HG03025 (cell line): ENCODE data around the gene SIAE.

Source experiments
- ATAC-seq: cut with Tn5 transposase; IDR thresholded peaks from one replicate; pipeline ENCODE4 v1.9.1; 2021; ENCODE audit warnings: mild to moderate bottlenecking, moderate library complexity; ENCODE audit not compliant: unreplicated experiment, low FRiP score

The SIAE gene

DNA sequence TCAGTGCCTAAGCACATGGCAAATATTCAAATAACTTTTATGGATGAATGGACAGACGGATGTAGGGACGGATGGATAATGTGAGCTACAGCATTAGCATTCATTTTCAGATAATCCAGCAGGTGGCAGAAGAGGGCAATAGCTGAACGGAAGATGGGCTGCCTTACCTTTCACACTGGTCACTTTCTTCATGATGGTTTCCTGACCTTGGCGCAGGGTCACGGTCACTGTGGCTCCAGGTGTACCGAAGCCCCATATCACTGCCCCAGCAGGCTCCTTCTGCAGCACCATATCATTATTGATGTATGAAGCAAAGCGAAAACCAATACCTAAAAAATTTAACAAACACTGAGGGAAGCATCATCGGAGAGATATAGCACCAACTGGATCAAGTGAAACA, 4.3 kb downstream of the SIAE start:
- ATAC-seq: peak; percentile 29

GRCh38 chr11:124667601-124668000, 5.9 kb downstream of the SIAE start:
- no peak for ATAC-seq

DNA sequence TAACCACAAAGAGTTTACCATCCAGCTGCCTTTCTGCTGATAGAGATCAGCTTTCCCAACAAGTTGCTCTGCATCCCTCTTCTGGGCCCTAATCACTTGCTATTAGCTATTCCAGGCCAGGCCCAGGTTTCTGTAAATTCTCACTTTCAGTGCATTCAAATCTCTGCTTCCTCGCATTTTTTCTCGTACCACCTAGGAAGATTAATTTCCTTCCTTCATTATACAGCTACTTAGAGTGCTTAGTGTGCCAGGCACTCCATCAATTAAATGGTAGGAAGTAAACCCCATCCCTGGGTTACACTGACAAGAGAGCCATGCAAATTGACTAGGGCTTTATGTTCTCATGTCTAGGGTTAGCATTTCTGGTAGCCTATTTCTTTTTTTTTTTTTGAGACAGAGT, 9.7 kb downstream of the SIAE start:
- no peak for ATAC-seq

DNA sequence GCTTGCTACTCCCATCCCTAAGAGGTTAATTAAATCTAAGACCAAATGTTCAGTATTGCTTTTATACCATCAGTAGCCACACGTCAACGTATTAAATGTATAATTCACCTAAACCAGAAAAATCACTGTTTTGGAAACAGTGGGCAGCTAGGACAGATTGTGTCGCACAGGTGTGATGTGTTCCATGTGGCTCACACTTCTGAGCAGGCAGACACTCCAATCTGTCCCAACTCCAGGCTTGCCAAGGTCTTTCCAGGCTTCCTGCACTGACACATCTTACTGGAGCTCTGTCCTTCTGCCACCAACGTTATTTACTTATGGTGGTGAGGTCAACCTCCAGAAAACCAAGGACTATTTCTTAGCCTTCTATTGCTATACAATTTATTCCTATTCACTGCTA, 11.4 kb downstream of the SIAE start:
- no peak for ATAC-seq

GRCh38 chr11:124661553-124661952, 12.0 kb downstream of the SIAE start:
- no peak for ATAC-seq

DNA sequence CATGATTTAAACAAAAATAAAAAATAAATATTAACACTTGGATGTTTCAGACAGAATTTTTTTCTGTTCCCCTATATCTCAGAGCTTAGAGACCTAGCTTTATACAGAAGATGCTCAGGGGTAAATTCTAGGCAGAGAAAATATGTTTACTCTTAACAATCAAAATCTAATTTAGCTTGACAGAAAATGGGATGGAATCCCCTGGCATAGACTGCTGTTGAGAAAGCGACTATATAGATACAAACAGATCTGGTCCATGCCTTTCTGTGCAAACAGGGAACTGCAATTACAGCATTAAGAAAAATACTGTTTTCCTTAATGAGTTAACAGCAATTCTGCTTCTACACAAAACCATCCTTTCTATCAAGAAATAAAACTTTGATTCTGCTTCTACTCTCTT, 14.6 kb downstream of the SIAE start:
- no peak for ATAC-seq

- ATAC-seq: no peak
Observed at GRCh38 chr11:124658501-124658900, 15.0 kb downstream of the SIAE start.

DNA sequence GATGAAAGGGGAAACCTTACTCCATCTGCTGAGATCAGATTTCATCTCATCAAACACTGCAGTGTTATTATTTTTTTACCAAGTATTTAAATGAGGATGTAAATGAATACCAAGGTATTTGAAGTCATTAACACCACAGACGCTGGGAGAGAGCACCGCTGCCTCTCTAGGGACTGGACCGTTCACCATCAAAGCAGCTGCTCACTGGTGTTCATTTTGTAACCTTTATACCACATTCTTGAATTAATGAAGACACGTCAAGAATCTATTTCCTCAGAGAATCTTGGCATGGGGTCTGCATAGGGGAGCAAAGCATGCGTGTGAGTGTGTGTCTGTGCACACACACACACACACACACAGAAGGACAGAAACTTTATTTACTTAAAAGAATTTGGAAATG, 15.6 kb downstream of the SIAE start:
- ATAC-seq: no peak

DNA sequence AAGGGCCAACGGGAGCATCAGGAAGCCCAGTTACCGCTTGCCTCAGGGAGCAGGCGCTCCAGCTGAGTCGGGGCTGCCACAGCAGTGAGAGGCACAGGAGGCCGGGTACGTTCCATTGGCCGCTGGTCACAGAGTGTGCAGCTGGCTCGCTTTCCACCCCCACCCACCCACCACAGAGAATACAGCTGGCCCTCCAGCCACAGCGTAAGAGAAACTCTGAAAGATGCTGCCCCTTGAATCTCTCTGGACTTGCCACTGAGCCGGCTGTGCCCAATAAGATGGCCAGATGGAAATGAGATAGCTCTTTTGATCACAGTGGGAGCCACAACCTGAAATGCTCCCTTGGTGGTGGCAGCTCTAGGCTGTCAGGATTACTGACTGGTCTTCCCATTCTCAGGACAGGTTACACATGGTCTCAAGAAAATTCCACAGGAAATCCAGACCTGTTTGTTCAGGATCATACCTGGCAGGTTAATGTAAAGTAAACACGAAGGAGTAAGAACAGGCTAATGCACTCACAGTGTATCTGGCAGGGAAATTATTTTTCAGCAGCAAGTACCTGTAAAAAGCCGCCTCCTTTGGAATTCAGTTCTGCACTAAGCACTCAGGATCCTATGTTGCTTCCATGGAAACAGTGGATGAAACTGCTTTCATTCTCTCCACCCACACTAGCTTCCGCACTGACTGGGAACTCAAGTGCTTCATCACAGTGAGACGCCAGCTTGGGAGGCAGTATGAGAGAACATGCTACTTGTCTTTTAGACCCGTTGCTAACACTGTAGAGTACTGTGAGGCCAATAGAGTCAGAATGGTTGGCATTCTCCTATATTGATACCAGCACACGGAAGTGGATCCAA, 16.5 kb downstream of the SIAE start:
- no peak for ATAC-seq

DNA sequence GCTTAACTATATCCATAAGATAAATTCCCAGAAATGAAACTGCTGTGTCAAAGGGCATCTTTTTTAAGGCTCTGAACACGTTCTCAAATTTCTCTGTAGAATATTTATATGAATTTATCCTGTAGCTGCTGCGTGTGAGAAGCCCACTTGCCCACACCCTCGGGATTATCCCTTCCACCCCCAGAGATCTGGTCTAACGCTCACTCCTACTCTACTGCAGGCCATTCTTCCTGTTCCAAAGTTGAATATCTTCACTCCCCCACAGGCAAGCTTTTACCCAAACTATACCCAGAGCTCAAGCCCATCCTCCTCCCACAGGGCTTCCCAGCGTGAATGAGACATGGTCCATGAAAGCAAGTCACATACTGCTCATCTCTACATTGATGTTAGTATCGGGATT, 24.9 kb downstream of the SIAE start:
- ATAC-seq: no peak

DNA sequence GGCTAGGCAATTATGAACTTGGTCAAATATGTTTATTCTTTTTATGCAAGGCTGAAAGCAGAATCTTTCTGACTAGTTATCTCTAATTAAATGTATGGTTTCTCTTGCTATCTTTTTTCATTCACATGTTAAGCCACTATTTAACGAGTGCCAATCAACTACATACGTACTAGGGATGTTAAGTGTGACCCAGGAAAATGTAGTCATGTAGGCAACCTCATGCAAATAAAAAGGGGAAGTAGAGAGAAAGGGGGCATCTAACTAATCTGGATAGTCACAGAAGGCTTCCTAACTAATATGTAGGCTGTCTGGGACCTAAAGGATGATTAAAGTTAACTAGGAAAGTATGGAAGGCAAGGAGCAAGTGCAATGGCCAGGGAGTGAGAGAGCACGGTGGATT, 27.4 kb downstream of the SIAE start:
- no peak for ATAC-seq

DNA sequence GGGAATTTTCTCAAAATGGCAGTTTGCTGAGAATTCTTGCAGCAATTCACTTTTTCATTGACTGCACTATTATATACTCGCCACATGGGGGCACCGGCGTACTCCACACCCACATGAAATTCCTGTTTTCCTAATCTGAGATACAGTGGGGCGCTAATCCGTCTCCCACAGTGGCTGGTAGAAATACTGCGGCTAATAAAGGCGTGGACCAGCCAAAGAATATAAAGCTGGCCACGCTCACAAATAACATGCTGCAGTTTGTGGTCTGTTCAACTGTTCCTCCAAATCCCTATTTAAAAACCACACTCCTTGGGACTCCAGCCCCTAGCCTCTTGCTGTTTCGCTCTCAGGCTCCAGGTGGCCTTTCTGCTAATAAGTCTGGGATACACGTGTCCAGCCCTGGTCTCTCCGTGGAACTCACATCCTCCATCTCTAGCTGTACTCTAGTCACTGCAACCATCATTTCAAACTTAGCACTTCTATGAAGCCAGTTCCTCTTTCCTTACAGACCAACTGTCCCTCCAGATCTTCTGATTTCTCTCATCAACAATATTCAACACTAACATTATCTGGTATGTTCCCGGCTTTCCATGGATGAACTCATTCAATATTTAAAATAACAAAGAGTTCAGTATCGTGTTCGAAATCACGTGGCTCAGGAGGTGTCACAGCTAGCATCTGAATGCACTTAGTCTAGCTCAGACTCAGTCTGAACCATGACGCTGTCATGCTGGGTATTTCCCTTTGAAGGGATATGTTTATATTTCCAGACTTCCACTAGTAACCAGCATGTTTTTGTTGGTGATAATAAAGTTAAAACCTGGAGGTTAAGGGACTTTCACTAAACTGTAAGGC, 28.9 kb downstream of the SIAE start:
- no peak for ATAC-seq

GRCh38 chr11:124643605-124644425, 29.7 kb downstream of the SIAE start:
- no peak for ATAC-seq

DNA sequence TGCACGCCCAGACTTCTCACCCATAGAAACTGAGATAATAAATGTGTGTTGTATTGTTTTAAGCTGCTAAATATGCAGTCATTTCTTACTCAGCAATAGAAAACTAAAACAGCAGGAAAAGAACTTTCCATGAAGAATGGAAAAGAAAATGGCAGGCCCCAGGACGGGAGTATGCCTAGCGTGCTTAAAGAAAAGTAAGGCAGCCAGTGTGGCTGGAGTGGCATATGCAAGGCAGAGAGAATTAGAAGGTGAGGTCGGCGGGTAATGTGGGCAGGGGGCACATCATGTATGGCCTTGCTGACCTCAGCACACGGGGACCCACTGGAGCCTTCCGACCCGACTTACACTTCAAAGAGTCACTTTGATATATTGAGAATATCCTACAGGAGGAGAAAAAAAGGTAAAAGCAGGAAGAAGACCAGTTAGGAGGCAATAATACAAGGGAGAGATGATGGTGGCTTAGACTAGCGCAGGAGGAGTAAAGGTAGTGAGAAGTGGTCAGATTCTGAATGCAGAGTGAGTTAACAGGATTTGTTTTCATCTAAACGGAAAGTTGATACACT, 30.4 kb downstream of the SIAE start:
- no peak for ATAC-seq

DNA sequence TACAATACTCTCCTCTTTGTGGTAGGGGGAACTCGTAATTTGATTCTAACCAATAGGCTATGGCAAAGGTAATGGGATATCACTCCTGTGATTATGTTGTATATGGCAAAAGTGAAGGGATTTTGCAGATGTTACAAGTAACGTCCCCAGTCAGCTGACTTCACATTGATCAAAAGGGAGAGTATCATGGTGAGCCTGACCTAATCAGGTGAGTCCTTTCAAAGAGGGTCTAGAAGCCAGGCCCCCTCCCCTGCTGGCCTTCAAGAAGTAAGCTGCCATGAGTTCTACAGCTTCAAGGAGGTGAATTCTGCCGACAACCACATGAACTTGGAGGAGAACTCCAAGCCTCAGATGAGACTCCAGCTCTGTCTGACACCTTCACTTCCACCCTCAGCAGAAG, 30.9 kb downstream of the SIAE start:
- no peak for ATAC-seq

DNA sequence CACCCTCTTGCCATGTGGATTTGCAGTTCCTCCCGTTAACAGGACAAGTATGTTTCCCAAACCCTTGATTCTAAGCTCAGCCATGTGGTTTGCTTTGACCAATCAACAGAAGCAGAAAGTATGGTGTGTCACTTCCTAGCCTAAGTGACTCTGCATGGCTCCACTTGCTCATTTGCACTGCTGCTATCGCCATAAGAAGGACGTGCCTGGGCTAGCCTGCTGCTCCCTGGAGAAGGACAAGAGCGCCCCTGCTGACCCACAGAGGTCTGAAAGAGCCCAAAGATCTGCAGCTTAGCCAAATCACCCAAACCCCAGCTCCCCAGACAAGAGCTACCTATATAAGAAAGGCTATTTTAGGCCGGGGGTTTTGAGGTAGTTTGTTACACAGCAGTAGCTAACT, 32.9 kb downstream of the SIAE start:
- no peak for ATAC-seq

GRCh38 chr11:124639186-124639585, 34.4 kb downstream of the SIAE start:
- ATAC-seq: no peak

- no peak for ATAC-seq
Observed at GRCh38 chr11:124638500-124638899, 35.0 kb downstream of the SIAE start.

- no peak for ATAC-seq
Observed at GRCh38 chr11:124635932-124636331, 37.6 kb downstream of the SIAE start.

DNA sequence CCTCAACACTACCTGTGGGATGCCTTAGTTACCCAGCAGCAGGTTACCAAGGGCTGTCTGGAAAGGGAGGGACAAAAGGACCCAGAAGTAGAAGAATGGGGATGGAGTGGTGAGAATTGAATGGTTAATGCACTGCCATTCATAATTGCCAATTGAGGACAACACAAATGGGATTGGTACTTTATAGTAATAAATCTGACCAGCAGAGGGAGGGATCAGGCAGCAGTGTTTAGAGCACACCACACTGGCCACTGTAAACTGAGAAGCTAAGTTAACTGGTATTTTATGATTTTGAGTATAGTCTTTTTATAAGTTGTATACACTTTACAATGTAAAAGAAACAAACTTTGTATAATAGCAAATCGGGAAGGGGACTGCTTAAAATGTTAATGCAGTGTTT, 40.2 kb downstream of the SIAE start:
- ATAC-seq: no peak

- no peak for ATAC-seq
Observed at GRCh38 chr11:124629961-124630360, 43.6 kb downstream of the SIAE start.
